GM19463 (cell line): ENCODE data around the gene KRTAP27-1.

Experiments used
- ATAC-seq: cut with Tn5 transposase; IDR thresholded peaks from one replicate; pipeline ENCODE4 v1.9.1; 2021; ENCODE audit warnings: mild to moderate bottlenecking, moderate library complexity; ENCODE audit not compliant: unreplicated experiment

The KRTAP27-1 gene

GRCh38 chr21:30305136-30305535 is 32.4 kb downstream of the KRTAP27-1 start:
- no peak for ATAC-seq

DNA sequence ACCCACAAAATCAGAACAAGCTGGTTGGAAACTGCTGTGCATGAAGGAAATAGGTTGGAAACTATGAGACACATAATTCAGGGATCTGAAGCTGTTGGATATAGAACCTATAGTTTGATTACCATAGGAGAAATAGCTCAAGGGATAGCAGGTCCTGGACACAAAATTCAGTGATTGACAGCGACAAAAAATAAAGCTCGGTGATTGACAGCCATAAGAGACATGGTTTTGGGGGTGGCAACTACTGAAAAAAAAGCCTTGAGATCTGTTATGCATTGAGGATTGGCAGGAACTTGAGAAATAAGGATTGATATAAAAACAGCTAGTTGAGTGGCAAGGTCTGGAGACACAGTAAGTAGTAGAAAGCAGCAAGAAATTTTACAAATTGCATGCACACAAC is 48.3 kb downstream of the KRTAP27-1 start, which contains the start of gene KRTAP25-1:
KRTAP25-1 (minus strand) TSS at position 300 of the 400 bp plus-strand sequence; CDS start at position 276, 24 bp downstream.
- no peak for ATAC-seq
